Adipose tissue (tissue), 3 donors: ENCODE data around the gene COL25A1. TPM values are rescaled to one million over a fixed set of nuclear protein-coding genes. Genes with fewer than 3 reads are reported as not detected.
"Not testable (repeated sequence)": the region's sequence is repeated elsewhere in the genome, so short reads cannot be mapped to it uniquely, and the experiment has no call there.

Source experiments
- H3K27ac ChIP-seq: one replicate; pipeline ENCODE4 v1.5.1; 2013; ENCODE audit warnings: low read depth, low read length
- WGBS, 3 donors: extraction: QIAGEN DNeasy Blood & Tissue Kit; methylation state at CpG; one replicate each; pipeline ENCODE4 v1.1.7; 2013; 5-methylcytosine and 5-hydroxymethylcytosine counted together
- polyA plus RNA-seq, 3 donors: library from polyadenylated mRNA; stranded (reverse); fragments of 200-250 nt; gene quantifications; one replicate each; pipeline ENCODE4 v1.2.3, GENCODE V29; 2013
- donor health status: healthy with polysubstance abuse.
- donor health status: Bipolar disorder and iron deficiency.
- donor health status: healthy.

Gene COL25A1
- polyA plus RNA-seq, 3 donors = 0.32 to 2.1 (median 1.2) TPM

DNA sequence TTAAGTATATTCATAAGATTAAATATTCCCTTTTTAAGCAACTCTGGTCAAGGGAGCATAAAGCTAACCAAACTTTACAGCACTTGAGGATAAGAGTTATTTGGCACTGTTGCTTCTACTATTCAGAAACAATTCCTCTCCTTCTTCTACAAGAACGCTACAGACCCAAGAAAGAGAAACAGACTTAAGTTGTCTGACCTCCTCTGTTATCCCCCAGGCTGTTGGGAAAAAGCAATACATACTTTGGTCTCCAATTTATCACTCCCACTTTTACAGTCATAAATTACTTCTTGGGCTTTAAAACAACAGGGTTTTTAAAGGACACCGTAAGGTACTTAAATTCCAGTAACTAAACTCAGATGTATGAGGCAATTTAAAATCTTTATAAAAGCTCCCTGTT, 147.4 kb downstream of the COL25A1 start:
- H3K27ac ChIP-seq = no peak overlapping the region
- 62 to 82% (median 72%) methylated on average over 2 of the region's 2 CpGs for WGBS, 3 donors

DNA sequence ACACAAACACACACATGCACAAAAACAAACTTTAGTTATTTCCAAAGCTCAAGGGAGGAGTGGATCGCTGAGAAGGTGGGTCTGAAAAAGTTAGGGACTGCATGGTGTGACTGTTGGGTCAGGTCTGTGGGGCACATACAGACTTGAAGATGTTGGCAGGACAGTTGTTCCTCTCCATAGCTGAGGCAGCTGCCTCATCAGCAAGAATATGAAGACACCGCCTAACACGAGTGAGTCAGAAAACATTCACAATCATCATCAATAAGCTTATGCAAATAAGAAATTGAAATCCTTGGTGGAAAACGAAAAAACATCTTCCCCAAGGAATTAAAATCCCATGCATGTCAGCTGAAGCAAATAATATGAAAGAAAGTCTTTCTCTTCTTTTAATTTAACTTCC, 148.0 kb downstream of the COL25A1 start:
- WGBS, 3 donors = 65 to 80% (median 72%) methylated on average over 4 of the region's 4 CpGs
- H3K27ac ChIP-seq = no peak overlapping the region

DNA sequence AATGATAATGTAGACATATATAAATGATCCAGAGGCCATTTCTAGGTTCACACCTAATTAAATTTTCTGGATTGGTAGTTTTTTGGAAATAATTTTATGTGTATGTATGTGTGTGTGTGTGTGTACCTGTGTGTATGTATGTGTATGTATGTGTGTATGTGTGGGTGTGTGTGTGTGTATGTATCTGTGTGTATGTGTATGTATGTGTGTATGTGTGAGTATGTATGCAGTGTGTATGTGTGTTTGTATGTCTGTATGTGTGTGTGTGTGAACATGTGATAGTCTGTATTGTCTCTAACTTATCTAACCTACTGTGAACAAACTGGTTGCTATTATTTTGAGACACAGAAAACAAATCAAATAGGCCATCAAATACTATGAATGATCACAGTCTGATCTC, 152.6 kb downstream of the COL25A1 start:
- H3K27ac ChIP-seq = no peak overlapping the region

DNA sequence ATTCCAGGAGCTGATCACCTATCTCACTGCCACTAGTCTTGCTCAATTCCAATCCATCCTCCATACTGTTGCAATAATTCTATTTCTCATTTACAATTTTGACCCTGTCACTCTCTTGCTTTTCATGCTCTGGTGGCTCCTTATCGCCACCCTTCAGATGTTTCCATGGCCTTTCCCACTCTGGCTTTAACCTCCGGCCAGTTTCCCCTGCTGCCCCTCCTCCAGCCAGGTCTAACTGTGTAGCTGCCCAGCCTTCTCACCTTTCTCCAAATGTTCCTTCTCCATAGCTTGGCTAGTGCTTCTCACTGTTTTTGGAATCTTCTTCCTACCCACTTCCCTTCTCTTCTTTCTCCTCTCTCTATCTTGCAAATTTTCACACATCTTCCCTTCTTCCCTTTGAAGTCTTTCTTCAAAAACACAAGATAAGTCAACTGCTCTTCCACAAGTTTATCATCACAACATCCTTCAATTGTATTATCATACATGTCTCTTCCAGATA, 153.8 kb downstream of the COL25A1 start:
- no peak overlapping the region for H3K27ac ChIP-seq
- 82 to 91% (median 88%) methylated on average over 2 of the region's 2 CpGs for WGBS, 3 donors

DNA sequence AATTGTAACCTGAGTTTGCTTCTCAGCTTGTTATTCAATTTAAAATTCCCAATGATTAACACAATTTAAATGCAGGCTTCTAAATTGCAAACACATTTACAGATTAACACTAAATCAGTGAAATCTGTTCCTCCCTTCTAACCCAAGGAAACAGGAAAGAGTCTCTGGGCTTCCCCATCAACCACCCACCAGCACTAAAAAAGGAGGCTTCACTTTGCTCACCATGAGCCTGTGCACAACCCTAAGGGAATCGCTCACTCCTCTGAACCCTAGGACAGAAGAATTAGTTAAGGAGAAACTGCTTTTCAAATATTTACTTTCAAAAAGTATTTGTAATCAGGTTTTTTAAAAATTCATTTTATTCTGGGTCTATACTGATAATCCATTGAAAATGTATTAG, 155.3 kb downstream of the COL25A1 start:
- H3K27ac ChIP-seq = no peak overlapping the region
- WGBS, 3 donors = 64 to 93% (median 85%) methylated on average over 1 of the region's 1 CpG

DNA sequence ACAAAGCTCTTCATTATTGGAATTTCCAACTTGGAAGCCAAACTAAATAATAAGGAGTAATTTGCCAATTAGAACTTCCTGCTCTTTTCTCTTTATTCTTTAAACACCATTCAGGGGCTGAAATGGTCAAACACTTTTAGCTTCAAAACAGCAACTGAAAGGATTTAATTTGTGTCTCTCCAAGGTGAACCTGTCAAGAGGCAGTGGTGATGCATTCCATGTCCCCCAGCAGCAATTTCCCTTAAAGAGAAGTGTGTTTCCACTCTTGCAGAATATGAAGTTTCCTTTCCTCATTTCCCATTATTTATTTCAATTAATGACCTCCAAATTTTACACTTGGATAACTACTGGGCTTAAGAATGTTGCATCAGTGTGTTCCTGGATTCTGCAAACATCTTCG, 156.0 kb downstream of the COL25A1 start:
- 16 to 49% (median 44%) methylated on average over 1 of the region's 1 CpG for WGBS, 3 donors
- no peak overlapping the region for H3K27ac ChIP-seq

DNA sequence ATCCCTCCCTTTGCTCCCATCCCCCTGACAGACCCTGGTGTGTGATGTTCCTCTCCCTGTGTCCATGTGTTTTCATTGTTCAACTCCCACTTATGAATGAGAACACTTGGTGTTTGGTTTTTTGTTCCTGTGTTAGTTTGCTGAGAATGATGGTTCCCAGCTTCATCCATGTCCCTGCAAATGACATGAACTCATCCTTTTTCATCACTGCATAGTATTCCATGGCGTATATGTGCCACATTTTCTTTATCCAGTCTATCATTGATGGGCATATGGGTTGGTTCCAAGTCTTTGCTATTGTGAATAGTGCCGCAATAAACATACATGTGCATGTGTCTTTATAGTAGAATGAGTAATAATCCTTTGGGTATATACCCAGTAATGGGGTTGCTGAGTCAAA, 164.3 kb downstream of the COL25A1 start:
- not testable (repeated sequence) for H3K27ac ChIP-seq
- 87 to 91% (median 88%) methylated on average over 2 of the region's 2 CpGs for WGBS, 3 donors

DNA sequence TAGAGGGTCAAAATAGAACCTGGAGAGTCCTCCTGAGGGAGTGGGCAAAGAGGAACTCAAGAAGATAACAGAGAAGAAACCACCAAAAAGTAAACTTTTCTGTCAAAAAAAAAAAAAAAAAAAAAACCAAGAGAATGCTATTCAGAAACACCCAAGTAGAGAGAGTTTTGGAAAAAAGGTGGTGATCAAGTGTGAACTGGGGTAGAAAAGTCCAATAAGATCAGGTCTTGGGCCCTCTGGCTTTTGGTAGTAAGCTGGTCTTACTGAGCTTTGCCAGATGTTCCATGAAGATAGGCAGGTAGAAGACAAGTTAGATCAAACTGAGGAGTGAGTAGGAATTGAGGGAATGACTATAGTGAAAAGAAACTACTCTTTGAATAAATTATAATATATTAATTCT, 167.5 kb downstream of the COL25A1 start:
- no peak overlapping the region for H3K27ac ChIP-seq

DNA sequence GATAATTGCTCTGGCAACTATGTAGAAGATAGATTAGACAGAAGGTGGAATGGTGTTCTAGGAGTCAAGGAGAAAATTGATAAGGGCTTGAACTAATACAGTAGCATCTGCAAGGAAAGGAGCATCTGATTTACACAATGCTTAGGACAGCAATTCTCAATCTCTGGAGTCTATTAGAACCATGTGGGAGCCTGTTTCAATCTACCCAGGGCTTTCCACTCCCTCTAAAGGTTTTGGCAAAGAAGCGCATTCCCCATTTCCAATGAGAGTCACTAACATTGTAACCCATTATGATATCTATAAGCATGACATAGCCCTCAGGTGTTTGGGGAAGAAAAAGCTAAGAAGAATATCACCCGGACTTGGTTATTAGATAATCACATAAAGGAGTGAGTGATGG, 168.2 kb downstream of the COL25A1 start:
- H3K27ac ChIP-seq = no peak overlapping the region
- WGBS, 3 donors = 84 to 94% (median 89%) methylated on average over 2 of the region's 2 CpGs

DNA sequence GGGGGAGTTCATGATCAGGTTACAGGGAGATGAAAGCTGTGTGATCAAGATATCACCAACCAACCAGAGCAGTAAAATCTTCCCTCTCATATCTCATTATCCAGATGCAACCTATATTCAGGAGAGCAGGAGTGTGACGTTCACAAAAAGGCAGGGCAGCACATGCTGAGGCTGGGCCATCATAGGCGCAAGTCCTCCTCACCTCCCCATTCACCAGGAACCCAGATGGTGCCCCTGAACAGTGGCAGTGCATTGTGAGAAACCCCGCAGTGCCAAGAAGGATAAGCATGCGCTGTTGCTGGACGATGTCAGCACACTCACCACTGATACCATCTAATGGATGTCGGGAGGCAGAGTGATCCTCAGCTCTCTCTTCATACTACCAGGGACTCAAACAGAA, 170.9 kb downstream of the COL25A1 start:
- WGBS, 3 donors = 74 to 90% (median 88%) methylated on average over 6 of the region's 6 CpGs
- no peak overlapping the region for H3K27ac ChIP-seq

DNA sequence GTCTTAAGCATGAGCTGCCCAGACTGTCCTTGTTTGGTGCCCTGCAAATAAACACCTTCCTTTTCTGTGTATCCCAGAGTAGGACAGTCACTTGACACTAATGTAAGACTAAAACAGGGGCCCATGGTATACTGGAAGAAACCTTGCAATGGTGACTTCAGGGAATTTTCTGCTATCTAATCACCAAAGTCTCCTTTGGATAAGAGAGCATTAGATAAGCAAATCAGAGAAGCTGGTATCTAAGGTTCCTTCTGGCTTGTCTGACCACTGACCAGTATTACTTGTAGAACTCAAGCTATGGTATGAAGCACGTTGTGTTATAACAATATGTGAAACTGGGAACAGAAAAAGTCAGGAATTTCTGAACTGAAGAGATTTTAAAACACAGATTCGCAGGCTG, 173.9 kb downstream of the COL25A1 start:
- no peak overlapping the region for H3K27ac ChIP-seq
- WGBS, 3 donors = 71 to 89% (median 88%) methylated on average over 2 of the region's 2 CpGs

DNA sequence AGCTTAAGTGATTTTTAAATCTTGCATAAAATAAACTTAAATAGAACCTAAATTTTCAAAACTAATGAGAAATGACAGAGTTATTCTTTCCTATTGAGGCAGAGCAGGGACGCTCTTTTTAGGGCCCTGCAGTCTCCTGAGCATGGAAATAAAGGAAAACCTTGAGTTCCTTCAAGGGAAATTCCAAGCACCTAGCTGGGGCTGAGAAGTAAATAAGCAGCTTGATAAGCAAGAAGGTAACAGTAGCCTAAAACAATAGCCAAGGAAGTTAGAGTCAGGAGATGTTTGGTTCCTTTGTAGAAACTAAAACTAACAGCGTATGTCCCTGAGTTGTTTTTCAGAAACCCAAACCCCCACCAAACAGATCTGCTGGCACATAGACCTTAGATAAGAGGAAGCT, 174.6 kb downstream of the COL25A1 start:
- no peak overlapping the region for H3K27ac ChIP-seq
- WGBS, 3 donors = 69 to 87% (median 84%) methylated on average over 2 of the region's 2 CpGs

DNA sequence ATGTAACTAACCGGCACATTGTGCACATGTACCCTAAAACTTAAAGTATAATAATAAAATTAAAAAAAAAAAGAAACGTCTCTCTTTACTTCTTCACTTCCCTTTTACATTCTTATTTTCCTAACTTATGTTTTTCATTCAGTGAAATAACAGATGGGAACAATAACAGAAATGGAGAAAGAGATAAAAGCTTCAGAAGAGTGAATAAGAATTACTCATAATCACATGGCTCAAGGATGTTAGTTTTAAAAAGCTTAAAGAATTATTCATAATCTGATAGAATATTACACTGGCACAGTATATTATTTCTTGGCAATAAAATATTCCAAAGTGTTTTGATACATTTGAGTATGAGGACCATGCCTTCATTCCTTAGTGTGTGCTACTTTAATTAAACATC, 175.6 kb downstream of the COL25A1 start:
- H3K27ac ChIP-seq = no peak overlapping the region
- 72 to 76% (median 74%) methylated on average over 2 of the region's 2 CpGs for WGBS, 3 donors

DNA sequence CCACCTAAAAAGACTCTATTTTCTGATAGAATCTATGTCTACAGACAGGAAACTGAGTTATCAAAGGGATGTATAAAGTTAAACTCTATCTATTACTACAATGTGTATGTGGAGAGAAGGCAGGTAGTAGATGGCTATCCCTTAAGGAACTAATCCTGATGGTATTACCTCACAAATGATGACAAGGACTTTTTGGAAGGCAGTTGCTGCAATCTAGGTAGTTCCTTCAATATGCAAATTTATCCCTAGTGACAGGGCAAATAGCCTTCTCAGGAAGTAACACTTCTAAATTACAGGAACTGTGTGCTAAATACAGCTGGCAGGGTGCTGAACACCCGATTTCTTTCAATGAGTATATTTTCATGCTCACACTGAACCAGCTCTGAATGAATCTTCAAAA, 177.4 kb downstream of the COL25A1 start:
- H3K27ac ChIP-seq = no peak overlapping the region
- WGBS, 3 donors = 28 to 50% (median 28%) methylated on average over 1 of the region's 1 CpG

DNA sequence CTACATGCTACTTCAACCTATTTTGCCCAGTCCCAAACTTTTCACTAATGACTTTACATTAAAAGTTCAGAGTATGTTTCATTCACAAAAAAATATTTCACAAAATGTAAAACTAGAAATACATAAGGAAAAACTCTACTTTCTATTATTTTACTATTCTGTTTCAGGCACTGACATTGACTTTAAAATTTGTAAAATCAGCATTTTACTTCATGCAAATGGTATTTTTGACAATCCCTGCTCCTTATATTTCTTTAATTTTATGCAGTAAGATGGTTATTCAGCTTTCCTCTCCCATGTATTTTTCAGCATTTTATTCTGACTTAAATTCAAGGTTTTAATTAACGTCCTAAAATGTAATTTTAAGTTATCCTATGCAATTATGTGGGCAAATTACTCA, 178.5 kb downstream of the COL25A1 start:
- H3K27ac ChIP-seq = no peak overlapping the region
- 82 to 93% (median 90%) methylated on average over 1 of the region's 1 CpG for WGBS, 3 donors

DNA sequence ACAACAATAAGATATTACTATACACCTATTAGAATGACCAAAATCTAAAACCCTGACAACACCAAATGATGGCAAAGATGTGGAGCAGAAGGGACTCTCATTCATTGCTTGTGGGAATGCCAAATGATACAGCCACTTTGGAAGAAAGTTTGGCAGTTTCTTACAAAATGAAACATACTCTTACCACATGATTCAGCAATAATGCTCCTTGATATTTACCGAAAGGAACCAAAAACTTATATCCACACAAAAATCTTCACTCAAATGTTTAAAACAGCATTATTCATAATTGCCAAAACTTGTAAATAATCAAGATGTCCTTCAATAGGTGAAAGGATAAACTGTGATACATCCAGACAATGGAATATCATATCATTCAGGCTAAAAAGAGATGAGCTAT, 180.9 kb downstream of the COL25A1 start:
- WGBS, 3 donors = 89 to 95% (median 92%) methylated on average over 1 of the region's 1 CpG
- no peak overlapping the region for H3K27ac ChIP-seq

DNA sequence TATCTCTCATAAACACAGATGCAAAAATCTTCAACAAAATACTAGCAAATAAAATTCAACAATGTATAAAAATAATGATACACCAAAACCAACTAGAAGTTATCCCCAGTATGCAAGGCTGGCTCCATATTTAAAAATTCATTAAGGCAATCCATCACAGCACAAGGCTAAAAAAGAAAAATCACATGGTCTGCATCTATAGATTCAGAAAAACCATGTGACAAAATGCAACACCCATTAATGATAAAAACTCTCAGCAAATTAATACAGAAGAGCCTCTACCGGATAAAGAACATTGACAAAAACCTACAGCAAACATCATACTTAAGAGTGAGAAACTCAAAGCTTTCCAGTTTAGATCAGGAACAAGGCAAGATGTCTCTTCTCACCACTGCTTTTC, 182.6 kb downstream of the COL25A1 start:
- 87 to 96% (median 93%) methylated on average over 1 of the region's 1 CpG for WGBS, 3 donors
- H3K27ac ChIP-seq = no peak overlapping the region

DNA sequence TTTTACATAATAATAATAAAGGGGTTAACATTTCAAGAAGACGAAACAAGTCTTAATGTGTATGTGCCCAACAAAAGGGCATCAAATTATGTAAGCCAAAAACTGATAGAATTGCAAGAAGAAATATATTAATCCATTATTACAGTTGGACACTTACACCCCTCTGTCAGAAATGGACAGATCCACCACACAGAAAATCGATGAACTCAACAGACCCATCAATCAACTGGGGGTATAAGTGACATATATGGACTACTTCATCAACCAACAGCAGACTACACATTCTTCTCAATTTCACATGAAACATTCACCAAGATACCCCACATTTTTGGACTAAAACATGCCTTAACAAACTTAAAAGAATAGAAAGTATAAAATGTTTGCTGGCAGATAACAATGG, 183.8 kb downstream of the COL25A1 start:
- no peak overlapping the region for H3K27ac ChIP-seq
- 83 to 90% (median 85%) methylated on average over 2 of the region's 2 CpGs for WGBS, 3 donors

DNA sequence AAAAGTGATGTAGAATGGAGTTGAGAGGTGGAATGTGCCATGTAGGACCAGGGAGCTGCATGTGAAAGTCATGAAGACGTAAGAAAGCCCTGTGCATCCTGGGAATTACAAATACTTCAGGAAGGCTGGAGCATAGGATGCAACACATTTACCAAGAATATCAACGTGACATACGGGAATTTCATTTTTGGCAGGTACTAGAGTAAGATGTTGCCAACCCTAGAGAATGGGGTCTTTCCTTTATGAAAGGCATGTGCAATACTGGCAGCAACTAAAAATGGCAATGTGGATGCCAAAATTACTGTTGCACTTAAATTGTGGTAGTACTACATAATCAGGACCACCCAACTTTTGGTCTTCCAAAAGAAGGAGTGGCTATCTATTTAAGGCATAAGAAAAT, 188.0 kb downstream of the COL25A1 start:
- H3K27ac ChIP-seq = no peak overlapping the region
- 76 to 87% (median 76%) methylated on average over 3 of the region's 3 CpGs for WGBS, 3 donors

DNA sequence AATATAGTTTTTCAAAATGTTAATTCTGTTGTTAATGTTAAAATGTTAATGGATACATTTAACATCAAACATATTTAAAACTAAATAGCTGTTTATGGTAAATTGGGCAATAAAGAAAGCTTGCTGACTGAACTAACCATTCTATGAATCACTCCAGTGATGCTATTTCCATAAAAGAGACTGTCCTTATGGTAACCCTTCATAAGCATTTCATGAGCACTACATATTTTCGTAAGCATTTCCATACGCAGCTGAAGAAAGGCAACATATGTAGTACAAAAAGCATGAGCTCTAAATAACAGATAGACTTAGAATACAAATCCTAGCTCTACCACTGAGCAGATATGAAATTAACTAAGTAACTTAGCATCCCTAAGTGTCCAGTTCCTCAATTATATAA, 188.9 kb downstream of the COL25A1 start:
- 87 to 96% (median 90%) methylated on average over 2 of the region's 2 CpGs for WGBS, 3 donors
- H3K27ac ChIP-seq = no peak overlapping the region

DNA sequence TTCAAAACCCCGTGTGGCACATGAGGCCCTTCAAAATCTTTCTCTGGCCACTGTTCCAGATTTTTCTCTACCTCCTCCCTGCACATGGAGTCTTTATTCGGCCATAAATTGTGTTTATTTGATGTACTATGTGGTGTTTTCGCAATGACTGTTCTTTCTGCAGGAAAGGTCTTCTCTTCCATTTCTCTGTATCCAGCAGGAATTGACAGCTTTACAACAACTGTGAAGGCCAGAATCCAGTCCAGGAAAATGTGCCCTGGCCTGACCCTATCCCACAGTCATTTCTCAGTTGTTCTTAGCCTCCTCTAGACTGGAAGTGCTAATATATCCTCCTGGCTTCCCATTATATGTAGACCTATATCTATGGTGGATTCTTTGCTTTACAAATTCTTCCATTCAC, 191.4 kb downstream of the COL25A1 start:
- H3K27ac ChIP-seq = no peak overlapping the region
- 81 to 91% (median 83%) methylated on average over 3 of the region's 3 CpGs for WGBS, 3 donors
